Vagina (tissue), 2 donors: ENCODE data around the gene PDIA5. TPM values are rescaled to one million over a fixed set of nuclear protein-coding genes. Genes with fewer than 3 reads are reported as not detected.

ENCODE experiments used
- DNase-seq, 2 donors: peaks; one replicate each; pipeline ENCODE4 v3.0.0-alpha.2; 2017; ENCODE audit errors: extremely low spot score in 2 of 2
- H3K27ac ChIP-seq: fragments of 200-600 bp; sonication (generic); one replicate; pipeline ENCODE4 v1.5.1; 2019
- H3K27me3 ChIP-seq: fragments of 200-600 bp; sonication (generic); one replicate; pipeline ENCODE4 v1.5.1; 2019
- H3K36me3 ChIP-seq, 2 donors: fragments of 200-600 bp; sonication (generic); one replicate each; pipeline ENCODE4 v1.5.1; 2017 to 2019
- H3K4me1 ChIP-seq: fragments of 200-600 bp; sonication (generic); one replicate; pipeline ENCODE4 v1.5.1; 2019
- H3K4me3 ChIP-seq, 2 donors: fragments of 200-600 bp; sonication (generic); 1 replicate in 1 of 2; 2 replicates in 1 of 2; pipeline ENCODE4 v1.5.1; 2016 to 2019
- H3K9me3 ChIP-seq: fragments of 200-600 bp; sonication (generic); one replicate; pipeline ENCODE4 v1.5.1; 2019
- POLR2A ChIP-seq, 2 donors: fragments of 450-650 bp; IDR thresholded peaks; one replicate each; pipeline ENCODE4 v1.6.1; 2017; ENCODE audit warnings: antibody characterized with exemption in 2 of 2, mild to moderate bottlenecking in 2 of 2, moderate library complexity in 2 of 2
- POLR2AphosphoS5 ChIP-seq, 2 donors: sonication (generic); formaldehyde crosslinking; IDR thresholded peaks; one replicate each; pipeline ENCODE4 v1.9.0; 2017; ENCODE audit warnings: antibody characterized with exemption in 2 of 2, mild to moderate bottlenecking in 2 of 2, low read depth in 1 of 2; ENCODE audit not compliant: insufficient read depth in 1 of 2
- intact Hi-C: fragments of 100-400 bp; cut with DNase I; formaldehyde crosslinking; loops from one replicate; pipeline ENCODE4 v1.15.1; 2023
- total RNA-seq: library from RNA; depleted of rRNA; stranded (reverse); fragments of >200 nt; gene quantifications from one replicate; pipeline ENCODE4 v1.2.3, GENCODE V29; 2016
- TF ChIP-seq, protein P1 (sequence below), 3 experiments: fragments of 450-650 bp in 2 of 3; fragments of 200-600 bp in 1 of 3; sonication (generic) in 1 of 3; IDR thresholded peaks; one replicate each; pipeline ENCODE4 v1.5.1; 2017 to 2019; ENCODE audit warnings: antibody characterized with exemption in 3 of 3, mild to moderate bottlenecking in 2 of 3, moderate library complexity in 2 of 3

Gene PDIA5
- total RNA-seq, 1 donor from 2014 or later = 18.9 TPM

DNA sequence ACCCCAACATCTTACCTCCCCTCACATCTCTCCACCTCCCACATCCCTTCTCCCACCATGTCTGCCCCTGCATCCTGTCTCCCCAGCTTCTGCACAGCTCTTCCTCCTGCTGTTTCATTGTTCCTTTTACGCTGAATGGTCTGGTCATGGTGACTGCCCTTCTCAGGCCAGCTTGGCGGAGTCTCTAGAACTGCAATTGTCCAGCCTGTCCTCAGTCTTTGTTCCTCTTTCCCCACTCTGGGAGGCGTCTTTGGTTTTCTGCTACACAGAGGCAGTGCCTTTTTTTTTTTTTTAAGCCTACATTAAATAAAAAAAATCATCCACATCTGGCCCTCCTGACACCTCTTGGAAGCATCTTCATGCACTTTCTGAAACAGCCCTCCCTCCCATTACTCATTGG is 85.9 kb downstream of the PDIA5 start:
- no peak overlapping the region for H3K27ac ChIP-seq
- peaks cover 0 to 20% of the 10 kb centered on the region in 2 donors for H3K36me3 ChIP-seq
- TF ChIP-seq POLR2AphosphoS5 (IDR thresholded peaks at IDR 0.05; ENCODE audit: insufficient read depth in 1 of 2, low read depth in 1 of 2) = no peak
- no peak for TF ChIP-seq POLR2A (IDR thresholded peaks at IDR 0.05)
- TF ChIP-seq, protein P1, sequence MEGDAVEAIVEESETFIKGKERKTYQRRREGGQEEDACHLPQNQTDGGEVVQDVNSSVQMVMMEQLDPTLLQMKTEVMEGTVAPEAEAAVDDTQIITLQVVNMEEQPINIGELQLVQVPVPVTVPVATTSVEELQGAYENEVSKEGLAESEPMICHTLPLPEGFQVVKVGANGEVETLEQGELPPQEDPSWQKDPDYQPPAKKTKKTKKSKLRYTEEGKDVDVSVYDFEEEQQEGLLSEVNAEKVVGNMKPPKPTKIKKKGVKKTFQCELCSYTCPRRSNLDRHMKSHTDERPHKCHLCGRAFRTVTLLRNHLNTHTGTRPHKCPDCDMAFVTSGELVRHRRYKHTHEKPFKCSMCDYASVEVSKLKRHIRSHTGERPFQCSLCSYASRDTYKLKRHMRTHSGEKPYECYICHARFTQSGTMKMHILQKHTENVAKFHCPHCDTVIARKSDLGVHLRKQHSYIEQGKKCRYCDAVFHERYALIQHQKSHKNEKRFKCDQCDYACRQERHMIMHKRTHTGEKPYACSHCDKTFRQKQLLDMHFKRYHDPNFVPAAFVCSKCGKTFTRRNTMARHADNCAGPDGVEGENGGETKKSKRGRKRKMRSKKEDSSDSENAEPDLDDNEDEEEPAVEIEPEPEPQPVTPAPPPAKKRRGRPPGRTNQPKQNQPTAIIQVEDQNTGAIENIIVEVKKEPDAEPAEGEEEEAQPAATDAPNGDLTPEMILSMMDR (IDR thresholded peaks at IDR 0.05) = no peak
- DNase-seq = peak; percentile 34 to 62
- H3K27me3 ChIP-seq = no peaks in the 10 kb centered on the region
- intact Hi-C loops = no loop called here
- H3K4me3 ChIP-seq = no peak overlapping the region
- H3K9me3 ChIP-seq = no peaks in the 10 kb centered on the region
- no peaks in the 10 kb centered on the region for H3K4me1 ChIP-seq

DNA sequence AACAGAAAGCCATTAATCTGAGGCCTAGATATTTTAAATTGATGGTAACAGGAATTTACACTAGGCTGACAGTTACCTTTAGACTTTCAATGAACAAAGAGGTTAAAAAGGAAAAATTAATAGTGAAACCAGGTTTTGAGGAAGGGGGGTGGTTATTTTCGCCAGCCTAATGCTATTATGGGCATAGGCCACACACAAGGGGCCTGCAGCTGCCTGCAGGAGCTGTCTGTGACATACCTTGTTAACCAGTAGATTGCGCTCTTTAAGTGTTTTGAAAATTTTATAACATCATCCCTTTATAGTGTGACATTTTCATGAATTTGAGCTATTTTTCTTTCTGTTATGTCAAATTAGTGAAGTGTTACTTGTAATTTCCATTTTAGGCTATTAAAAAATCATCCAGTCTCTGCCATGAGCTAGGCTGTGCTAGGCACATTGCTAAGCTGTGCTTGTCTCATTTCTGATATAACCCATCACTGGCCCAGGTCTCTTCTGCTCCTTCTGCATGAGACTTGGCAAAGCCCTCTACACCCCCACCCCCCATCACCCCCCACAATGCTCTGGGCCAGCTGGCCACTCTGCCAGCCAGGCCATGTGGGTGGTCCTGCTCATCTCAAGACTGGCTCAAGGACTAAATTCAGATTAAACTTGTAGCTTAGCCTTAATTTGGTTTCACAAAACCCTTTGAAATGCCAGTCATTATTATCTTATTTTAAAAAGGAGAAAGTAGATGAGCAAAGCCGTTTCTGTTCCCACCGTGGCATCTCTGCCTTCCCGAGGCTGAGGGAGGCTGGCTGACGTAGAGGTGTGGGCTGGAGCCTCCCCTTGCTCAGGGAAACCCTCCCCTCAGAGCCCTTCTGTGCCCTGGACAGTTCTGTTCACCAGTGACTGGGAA is 86.5 kb downstream of the PDIA5 start:
- DNase-seq = peak; percentile 16 to 20
- no peaks in the 10 kb centered on the region for H3K27me3 ChIP-seq
- no peak overlapping the region for H3K27ac ChIP-seq
- peaks cover 0 to 20% of the 10 kb centered on the region in 2 donors for H3K36me3 ChIP-seq
- TF ChIP-seq, protein P1 (IDR thresholded peaks at IDR 0.05) = no peak
- no peak for TF ChIP-seq POLR2AphosphoS5 (IDR thresholded peaks at IDR 0.05; ENCODE audit: insufficient read depth in 1 of 2, low read depth in 1 of 2)
- no peak for TF ChIP-seq POLR2A (IDR thresholded peaks at IDR 0.05)
- H3K4me1 ChIP-seq = no peaks in the 10 kb centered on the region
- intact Hi-C loops = no loop called here
- H3K9me3 ChIP-seq = no peaks in the 10 kb centered on the region
- no peak overlapping the region for H3K4me3 ChIP-seq

- no peaks in the 10 kb centered on the region for H3K27me3 ChIP-seq
- H3K9me3 ChIP-seq = no peaks in the 10 kb centered on the region
- DNase-seq = peak in 1 of 2 donors; percentile 65
- H3K36me3 ChIP-seq = peaks cover 0 to 20% of the 10 kb centered on the region in 2 donors
- TF ChIP-seq, protein P1 (IDR thresholded peaks at IDR 0.05) = no peak
- TF ChIP-seq POLR2AphosphoS5 (IDR thresholded peaks at IDR 0.05; ENCODE audit: insufficient read depth in 1 of 2, low read depth in 1 of 2) (no peak), POLR2A (IDR thresholded peaks at IDR 0.05) (no peak)
- intact Hi-C loops = no loop called here
- no peak overlapping the region for H3K4me3 ChIP-seq
- no peaks in the 10 kb centered on the region for H3K4me1 ChIP-seq
- no peak overlapping the region for H3K27ac ChIP-seq
These were observed 87.5 kb downstream of the PDIA5 start for GRCh38 chr3:123154020-123154985.

- H3K27ac ChIP-seq = no peak overlapping the region
- peaks cover 0 to 12% of the 10 kb centered on the region in 2 donors for H3K36me3 ChIP-seq
- intact Hi-C loops = no loop called here
- no peaks in the 10 kb centered on the region for H3K9me3 ChIP-seq
- no peaks in the 10 kb centered on the region for H3K27me3 ChIP-seq
- no peak overlapping the region for H3K4me3 ChIP-seq
- no peaks in the 10 kb centered on the region for H3K4me1 ChIP-seq
- DNase-seq = peak in 1 of 2 donors; percentile 80
- TF ChIP-seq POLR2A (IDR thresholded peaks at IDR 0.05) (no peak), POLR2AphosphoS5 (IDR thresholded peaks at IDR 0.05; ENCODE audit: insufficient read depth in 1 of 2, low read depth in 1 of 2) (no peak)
- TF ChIP-seq, protein P1 (IDR thresholded peaks at IDR 0.05) = no peak
These were observed 88.7 kb downstream of the PDIA5 start for GRCh38 chr3:123155471-123156011.
